LNCaP clone FGC (cell line): ENCODE results near the gene SYT9.

Source experiments
- DNase-seq: peaks from one replicate; pipeline ENCODE4 v3.0.0-alpha.2; 2011; ENCODE audit warnings: low read depth
- H3K4me3 ChIP-seq: 2 replicates; pipeline ENCODE4 v1.5.1; 2011; ENCODE audit warnings: mild to moderate bottlenecking, low read depth, low read length, control low read depth
- CTCF ChIP-seq: IDR thresholded peaks from 2 replicates; pipeline ENCODE4 v1.5.1; 2012; ENCODE audit warnings: mild to moderate bottlenecking; ENCODE audit not compliant: control insufficient read depth, insufficient read depth; ENCODE audit errors: extremely low read depth

SYT9 gene

GRCh38 chr11:7383406-7383805 lies 131.7 kb downstream of the SYT9 start:
- DNase-seq, result no peak
- H3K4me3 ChIP-seq, result no peak overlapping the region
- TF ChIP-seq CTCF, result no peak

GRCh38 chr11:7384691-7385090 lies 133.0 kb downstream of the SYT9 start:
- TF ChIP-seq CTCF, result no peak
- no peak for DNase-seq
- H3K4me3 ChIP-seq, result no peak overlapping the region

- no peak for TF ChIP-seq CTCF
Observed at GRCh38 chr11:7385532-7385931, 133.8 kb downstream of the SYT9 start.

GRCh38 chr11:7413961-7414915 lies 162.5 kb downstream of the SYT9 start:
- TF ChIP-seq CTCF, result 0 out of 2 replicates have a peak, but pooled peaks have one; percentile 5
- no peak for DNase-seq
- H3K4me3 ChIP-seq, result no peak overlapping the region

More at GRCh38 chr11:7385532-7385931, 133.8 kb downstream of the SYT9 start:
- no peak overlapping the region for H3K4me3 ChIP-seq
- no peak for DNase-seq

- no peak for TF ChIP-seq CTCF
- DNase-seq, result no peak
Observed at GRCh38 chr11:7414973-7415817, 163.5 kb downstream of the SYT9 start.

GRCh38 chr11:7416080-7416479 lies 164.4 kb downstream of the SYT9 start:
- TF ChIP-seq CTCF, result no peak
- no peak for DNase-seq
- no peak overlapping the region for H3K4me3 ChIP-seq

More at GRCh38 chr11:7414973-7415817, 163.5 kb downstream of the SYT9 start:
- no peak overlapping the region for H3K4me3 ChIP-seq
